ENCODE measurements around the gene HIVEP2.

Gene HIVEP2

DNA sequence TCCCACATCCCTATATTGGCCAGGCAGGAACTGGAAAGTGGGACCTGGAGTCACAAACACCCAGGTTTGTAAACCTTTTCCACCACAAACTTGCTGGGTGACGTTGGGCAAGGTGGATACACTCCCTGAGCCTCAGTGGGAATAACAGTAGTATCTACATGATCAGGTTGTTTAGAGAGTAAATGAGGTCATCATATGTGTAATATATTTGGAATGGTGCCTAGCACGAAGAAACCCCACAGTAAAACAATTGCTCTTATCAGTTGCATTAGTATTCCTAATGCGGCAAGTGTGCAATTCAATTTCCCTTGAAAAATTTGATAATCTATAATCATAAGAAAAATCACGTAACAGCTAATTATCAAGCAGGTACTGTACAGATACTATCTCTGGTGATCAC lies 51.9 kb downstream of the HIVEP2 start:
- no peak for DNase-seq (ENCODE audit: low read depth in 2 of 2)

DNA sequence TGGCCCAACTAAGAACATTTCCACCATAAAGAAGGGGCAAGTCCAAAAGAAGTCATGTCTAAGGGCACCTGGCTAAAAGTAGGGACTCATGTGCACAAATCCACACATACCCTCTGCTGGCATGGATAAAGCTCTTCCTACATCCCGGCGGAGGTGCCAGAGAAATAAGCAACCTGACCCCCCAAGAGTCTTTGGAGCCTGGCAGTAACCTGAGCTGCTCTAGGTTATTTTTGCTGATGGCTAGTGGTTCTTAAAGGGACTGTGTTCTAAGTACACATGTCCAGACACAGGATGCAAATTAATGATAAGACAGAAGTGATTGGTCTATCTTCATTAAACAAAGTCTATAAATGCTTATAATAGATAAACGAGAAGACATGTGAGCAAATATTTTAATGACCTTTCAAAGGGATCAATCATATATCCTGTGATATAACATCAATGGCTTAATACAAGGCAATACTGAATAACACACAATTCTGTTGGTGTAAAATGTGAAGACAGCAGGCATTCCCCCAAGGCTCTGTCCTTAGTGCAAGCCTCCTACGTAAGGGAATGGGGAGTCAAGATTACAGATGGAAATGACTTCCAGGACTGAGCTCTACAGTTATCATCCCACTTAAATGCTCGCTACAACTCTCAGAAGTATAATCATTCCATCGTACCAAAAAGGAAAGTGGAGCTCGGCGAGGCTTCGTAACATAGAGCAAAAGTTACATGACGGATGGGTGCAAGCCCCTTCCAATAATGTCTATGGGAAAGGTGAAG lies 52.5 kb downstream of the HIVEP2 start:
- no peak for DNase-seq (ENCODE audit: low read depth in 2 of 2)

DNA sequence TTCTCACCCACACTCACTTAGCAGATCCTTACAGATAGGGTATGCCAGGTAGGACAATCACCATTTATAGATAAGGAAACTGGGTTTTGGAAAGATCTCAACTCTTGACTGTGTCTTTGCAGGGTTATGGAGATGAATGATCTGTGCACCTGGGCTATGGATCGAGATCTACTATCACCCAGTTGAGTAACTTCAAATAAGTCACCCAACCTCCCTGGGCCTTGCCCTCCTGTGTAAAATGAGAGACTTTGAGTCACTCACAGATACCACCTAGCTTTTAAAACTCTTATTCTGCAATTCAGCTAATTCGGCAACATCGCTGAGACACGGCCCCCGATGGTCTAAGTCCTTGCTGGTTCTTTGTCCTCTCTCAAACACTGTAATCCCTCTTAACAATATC lies 53.5 kb downstream of the HIVEP2 start:
- DNase-seq (ENCODE audit: low read depth in 2 of 2): no peak

GRCh38 chr6:142888456-142888855 lies 56.5 kb downstream of the HIVEP2 start:
- no peak for DNase-seq (ENCODE audit: low read depth in 2 of 2)

DNA sequence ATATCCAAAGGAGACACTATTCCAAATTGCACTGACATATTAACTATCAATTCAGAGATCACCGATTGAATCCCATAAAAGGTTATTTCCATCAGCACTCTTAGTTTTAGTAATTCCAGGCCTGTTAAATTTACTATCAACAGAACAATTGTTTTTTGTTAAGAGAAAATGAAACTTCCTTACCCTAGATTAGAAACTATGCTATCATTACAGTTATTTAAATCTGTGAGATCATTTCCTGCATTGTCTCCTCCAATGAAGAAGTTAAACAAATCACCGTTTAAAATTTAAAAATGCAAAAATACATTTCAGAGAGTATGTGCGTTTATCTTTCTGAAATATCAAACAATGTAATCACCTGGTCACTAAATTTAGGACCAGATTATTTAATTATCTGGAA lies 57.5 kb downstream of the HIVEP2 start:
- DNase-seq (ENCODE audit: low read depth in 2 of 2): no peak

DNA sequence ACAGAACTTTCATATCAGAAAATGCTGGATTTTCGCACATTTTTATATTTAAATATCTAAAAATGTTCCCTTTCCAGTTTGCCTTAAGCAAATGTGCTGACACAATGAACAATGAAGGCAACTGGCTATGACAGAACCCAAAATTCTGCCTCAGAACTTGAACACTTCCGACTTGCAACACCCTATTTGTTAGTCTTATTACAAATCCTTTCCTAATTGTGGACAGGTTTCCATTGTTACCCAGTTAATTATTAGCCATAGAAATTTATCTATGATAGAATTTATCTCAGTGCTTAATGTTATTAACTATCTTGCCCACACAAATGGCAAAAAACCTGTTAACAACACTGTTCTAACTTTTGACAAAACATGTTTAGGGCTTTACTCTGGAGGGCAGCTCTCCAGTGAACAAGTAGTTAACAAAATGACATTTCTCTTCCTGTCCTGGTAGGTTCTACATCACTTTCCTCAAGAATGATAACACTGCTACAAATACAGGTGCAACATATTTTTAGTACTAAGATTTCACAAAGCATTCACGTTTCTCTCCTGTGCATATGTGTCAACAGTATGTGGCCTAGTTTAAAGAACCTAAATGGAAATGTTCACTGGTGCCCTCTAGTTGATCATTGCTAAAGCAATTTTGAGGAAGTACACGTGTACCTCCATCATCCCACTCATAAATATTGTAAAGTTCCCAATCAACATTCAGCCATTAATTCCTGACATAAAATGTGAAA lies 58.4 kb downstream of the HIVEP2 start:
- no peak for DNase-seq (ENCODE audit: low read depth in 2 of 2)

DNA sequence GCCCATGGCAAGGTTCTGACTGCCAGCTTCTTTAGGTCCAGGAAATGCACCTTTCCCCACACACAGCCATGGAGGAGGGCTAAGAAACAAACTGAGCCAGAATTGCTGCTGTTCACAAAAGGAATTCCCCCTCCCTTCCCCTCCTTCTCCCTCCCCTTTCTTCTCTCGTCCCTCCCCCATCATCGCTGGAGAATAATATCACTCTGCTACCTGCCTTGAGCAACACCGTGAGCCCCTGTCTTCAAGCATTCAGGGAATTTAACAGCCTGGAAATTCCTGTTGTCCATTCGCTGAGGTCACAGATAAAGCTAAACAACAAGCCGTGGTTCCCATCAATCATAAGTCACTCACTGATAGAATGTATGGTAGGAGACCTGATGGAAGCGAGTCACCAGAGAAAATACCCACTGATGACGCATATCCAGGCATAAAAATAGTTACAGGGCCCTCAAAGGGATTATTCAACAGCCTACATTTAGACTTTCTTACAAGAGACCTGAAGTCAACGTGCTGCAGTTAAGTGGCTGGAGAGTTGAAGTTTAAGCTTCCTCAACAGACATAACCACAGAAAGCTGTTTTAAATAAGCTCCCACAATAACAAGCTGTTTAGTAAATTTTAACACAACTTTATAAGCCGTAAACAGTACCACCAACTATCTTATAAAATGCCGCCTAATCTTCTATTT lies 59.7 kb downstream of the HIVEP2 start:
- DNase-seq (ENCODE audit: low read depth in 2 of 2): no peak

GRCh38 chr6:142884214-142885035 lies 60.6 kb downstream of the HIVEP2 start:
- DNase-seq (ENCODE audit: low read depth in 2 of 2): no peak

GRCh38 chr6:142883011-142883410 lies 62.0 kb downstream of the HIVEP2 start:
- DNase-seq (ENCODE audit: low read depth in 2 of 2): no peak

DNA sequence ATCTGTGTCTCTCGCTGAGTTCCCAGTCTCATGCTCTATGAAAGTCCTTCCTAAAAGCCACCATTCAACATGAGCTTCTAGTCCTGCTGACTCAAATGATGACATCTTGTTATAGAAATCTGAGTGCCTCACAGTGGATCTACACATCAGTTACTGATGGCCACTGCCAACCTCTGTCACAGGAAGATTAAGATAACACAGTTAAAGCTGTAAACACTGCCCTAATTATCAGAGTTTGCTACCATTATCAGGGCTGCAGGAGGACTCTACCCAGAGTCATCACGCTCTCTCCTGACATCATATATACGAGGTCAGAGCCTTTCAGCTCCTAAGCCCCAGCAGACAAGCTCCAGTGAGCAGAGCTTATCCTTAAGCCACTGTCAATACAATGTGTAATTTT lies 63.2 kb downstream of the HIVEP2 start:
- no peak for DNase-seq (ENCODE audit: low read depth in 2 of 2)

DNA sequence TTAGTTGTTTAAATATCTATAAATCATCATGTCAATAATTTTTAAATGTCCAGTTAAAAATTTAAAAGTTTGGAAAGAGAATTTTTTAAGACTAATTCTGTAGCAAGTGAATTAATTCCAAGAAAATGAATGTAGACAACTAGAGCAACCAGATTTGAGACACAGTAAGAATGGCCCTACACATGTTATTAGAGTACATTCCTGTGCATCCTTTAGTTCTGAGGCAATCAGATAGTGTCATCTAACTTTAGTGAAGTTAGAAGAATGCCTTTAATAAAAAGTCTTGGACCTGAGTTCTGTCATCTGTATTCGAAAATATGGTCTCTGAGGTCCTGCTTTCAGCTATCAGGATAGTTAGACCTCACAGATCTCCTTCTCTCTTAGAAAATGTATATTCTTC lies 63.7 kb downstream of the HIVEP2 start:
- DNase-seq (ENCODE audit: low read depth in 2 of 2): no peak

DNA sequence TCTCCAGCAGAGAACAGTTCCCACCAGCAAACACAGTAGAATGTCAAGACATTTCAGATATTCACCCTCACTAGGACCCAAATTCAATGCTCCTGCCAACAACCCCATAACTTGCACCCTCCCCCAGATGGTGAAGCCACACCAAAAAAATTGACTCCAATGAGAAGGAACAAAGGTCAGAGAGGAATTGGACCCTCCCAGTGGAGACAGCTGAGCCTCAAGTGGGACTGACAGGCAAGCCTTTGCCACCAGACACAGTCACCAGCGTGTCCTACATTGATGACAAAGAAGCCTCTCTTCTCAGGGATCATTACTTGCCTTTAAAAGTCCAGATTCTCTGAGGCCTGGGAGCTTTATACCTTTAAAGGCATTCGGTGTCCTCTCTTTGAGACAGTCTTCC lies 64.8 kb downstream of the HIVEP2 start:
- no peak for DNase-seq (ENCODE audit: low read depth in 2 of 2)

GRCh38 chr6:142879527-142879926 lies 65.4 kb downstream of the HIVEP2 start:
- DNase-seq (ENCODE audit: low read depth in 2 of 2): no peak

DNA sequence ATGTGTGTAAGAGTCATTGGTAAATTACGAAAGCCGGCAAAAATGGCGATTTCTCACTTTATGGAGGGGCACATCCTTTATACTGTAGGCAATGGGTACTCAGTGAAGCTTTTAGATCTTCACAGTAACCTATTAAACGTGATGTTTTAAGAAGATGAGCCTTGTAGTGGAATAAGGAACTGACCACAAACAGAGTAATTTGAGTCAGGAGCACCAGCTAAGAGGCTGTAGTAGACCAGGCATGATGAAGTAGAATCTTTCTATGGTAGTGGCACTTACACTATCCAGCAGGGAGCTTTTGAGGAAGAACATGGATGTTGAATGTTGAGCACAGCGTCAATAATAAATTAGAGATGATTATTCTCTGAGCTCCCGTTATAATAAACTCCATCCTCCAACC lies 65.9 kb downstream of the HIVEP2 start:
- no peak for DNase-seq (ENCODE audit: low read depth in 2 of 2)

- no peak for DNase-seq (ENCODE audit: low read depth in 2 of 2)
Observed at GRCh38 chr6:142878407-142878806, 66.6 kb downstream of the HIVEP2 start.

- DNase-seq (ENCODE audit: low read depth in 2 of 2): no peak
Observed at GRCh38 chr6:142874676-142875075, 70.3 kb downstream of the HIVEP2 start.

DNA sequence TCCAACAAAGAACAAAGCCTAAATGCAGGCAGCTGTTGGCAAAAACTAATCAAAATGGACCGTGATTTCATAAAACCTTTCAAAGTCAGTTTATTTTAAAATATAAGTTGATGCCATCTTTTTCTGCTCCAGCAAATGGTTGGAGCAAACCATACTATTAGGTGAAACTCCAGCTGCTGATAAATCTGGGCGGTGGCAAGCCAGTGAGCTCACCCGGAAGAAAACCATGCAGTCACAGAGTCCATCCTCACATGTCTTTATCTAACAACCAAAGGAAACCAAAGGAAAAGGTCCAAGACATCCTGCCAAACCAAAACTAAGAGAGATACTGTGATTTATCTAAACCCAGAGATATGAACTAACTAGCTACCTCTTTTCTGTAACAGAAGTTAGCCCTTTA lies 72.6 kb downstream of the HIVEP2 start:
- no peak for DNase-seq (ENCODE audit: low read depth in 2 of 2)

GRCh38 chr6:142871910-142872331 lies 73.1 kb downstream of the HIVEP2 start:
- DNase-seq (ENCODE audit: low read depth in 2 of 2): no peak

DNA sequence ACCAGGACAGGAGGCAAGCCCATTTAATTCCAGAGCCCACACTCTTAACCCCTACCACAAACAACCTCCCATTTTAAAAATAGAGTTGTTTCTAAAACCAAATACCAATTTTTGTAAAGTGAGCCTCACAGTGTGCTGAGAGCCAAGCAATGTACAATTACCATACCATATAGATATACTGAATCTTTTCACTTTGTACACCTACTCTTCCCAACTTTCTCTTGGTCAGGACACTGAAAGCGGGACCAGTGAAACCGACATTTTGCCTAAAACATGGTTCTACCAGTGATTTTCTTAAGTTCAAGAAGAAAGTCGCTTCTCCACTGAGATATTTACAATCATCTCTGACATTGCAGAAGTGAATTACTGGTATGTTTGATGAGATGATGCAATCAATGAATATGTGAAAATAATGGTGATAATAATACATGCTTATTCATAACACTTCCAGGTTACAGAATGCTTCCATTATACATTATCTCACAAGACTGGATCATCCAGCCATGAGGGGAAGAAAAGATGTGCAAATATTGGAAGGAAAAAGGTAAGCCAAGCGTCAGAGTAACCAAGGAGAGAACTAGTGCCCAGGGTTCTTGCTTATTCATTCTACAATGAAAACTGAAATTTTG lies 74.1 kb downstream of the HIVEP2 start:
- DNase-seq (ENCODE audit: low read depth in 2 of 2): no peak

- no peak for DNase-seq (ENCODE audit: low read depth in 2 of 2)
Observed at GRCh38 chr6:142868917-142869316, 76.1 kb downstream of the HIVEP2 start.

- no peak for DNase-seq (ENCODE audit: low read depth in 2 of 2)
Observed at GRCh38 chr6:142867988-142868812, 76.8 kb downstream of the HIVEP2 start.

All from stimulated activated CD8-positive, alpha-beta memory T cell treated with anti-CD3 and anti-CD28 coated beads, Interleukin-2, amount 100 ng/mL, for 48 hours (primary cell).